GM19468 (cell line): Measurements from ENCODE around the gene CLCN2.

ENCODE experiments used
- ATAC-seq: cut with Tn5 transposase; IDR thresholded peaks from one replicate; pipeline ENCODE4 v1.9.1; 2021; ENCODE audit warnings: mild to moderate bottlenecking, moderate library complexity, moderate number of reproducible peaks; ENCODE audit not compliant: unreplicated experiment; ENCODE audit errors: extremely low read depth

CLCN2 gene

DNA sequence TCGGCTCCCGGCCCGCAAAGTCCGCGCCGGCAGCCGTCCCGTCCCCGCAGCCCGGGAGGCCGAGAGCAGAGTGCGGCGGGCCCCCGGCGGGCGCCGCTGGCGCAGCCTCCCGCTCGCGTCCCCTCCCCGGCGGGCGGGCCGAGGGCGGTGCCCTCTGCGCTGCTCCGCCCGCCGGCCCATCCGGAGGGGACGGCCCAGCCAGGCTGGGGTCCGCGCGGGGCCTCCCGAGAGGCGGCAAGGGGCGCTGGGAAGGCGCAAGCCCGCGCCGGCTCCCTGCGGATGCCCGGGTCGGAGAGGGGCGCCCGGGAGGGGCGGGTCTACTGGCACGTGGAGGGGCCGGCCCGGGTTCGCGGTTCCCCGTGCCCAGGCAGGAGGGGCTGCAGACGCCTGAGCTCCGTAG, at the start of gene CLCN2, which contains the start of gene POLR2H:
TSS of gene CLCN2 (minus strand) at position 74 of the 400 bp plus-strand sequence. CDS start 126 bp downstream, outside the sequence.
TSS of gene POLR2H (plus strand) at position 179 of the 400 bp plus-strand sequence. CDS start 1,783 bp downstream, outside the sequence.
- peak; percentile 23 for ATAC-seq

DNA sequence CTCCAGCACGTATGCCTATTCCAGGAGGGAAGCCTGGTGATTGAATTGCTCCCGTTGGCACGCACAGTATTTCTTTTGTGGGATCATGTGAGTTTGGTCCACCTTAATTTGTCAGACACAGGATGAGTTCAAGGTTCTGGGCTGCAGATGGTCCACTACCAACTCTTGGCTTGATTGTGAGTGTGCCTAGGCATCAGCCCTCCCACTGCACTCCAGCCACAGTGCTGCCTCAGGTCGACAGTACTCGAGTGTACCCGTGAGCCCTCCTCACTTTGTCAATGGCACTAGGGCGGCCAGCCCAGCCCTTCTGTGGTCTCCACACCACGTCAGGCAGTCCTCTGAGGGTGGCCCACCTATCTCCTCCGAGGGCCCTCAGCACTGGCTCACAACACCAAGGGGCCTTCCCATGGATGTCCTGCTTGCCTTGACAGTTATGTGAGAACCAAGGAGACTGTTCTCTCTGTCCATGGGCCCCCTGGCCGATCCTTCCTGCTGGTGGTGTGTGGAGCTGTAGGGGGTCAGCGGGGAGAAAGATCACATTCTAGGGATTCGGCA, 48.6 kb upstream of the CLCN2 start:
- no peak for ATAC-seq

DNA sequence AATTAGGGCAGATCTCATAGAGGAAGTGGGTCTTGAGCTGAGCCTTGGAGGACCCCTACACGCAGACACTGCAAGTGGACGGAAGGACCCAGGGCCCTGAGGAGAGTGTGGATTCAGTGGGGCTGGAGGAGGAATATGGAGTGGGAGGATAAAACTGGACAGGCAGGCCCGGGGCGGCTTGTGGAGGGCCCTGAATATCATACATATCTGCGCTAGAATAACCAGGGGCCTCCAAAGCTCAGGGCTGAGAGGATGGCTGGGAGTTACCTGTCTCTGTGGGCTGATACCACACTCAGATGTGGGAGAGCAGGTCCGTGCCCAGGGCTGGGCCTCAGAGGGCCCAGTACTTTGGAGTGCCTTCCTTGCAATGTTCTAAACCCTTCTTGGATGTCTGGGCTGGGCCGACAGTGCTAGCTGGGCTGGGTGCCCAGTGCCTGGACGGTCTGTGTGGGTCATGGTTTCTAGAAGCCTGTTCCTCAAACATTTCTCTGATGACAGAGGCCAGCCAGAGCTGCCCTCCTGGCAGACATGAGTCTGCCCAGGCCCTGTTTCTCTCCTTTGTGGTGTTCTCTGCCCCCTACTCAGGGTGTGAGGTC, 48.0 kb upstream of the CLCN2 start:
- no peak for ATAC-seq

- no peak for ATAC-seq
These were observed 43.9 kb upstream of the CLCN2 start for GRCh38 chr3:184405075-184406030.

- ATAC-seq = no peak
These were observed 38.0 kb upstream of the CLCN2 start for GRCh38 chr3:184399410-184399809.

DNA sequence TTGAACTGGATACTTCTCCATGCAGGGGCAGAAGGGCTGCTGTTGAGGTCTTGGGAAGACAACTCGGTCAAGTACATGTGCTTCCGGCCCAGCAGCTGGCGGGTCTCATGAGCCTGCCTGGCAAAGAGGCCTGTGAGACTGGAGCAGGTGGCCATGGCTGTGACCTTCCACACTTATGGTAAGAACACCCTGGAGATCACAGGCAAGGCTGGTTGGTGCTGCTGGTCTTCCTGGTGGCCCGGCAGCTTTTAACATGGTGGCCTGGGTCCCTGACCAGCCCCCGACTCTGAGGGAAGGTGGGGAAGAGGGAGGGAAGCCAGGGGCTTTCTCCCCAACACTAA, 33.9 kb upstream of the CLCN2 start:
- no peak for ATAC-seq

DNA sequence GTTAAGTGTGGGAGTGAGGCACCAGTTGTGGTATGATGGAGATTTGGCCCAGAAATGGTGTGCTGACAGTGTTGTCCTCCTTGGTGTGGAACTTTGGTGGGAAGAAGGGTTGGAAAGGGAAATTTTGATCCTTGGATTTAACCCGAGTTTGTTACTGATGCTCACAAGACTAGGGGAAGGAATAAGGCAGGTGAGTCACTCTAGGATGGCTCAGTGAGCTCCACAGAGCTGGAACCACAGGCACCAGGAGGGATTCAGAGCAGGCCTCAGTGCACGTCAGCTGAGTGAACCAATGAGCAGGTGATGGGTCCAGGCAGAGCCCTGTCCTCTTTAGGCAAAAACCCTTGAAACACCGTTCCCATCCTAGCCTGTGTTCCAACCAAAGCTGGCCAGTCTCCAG, 29.9 kb upstream of the CLCN2 start:
- ATAC-seq = no peak

DNA sequence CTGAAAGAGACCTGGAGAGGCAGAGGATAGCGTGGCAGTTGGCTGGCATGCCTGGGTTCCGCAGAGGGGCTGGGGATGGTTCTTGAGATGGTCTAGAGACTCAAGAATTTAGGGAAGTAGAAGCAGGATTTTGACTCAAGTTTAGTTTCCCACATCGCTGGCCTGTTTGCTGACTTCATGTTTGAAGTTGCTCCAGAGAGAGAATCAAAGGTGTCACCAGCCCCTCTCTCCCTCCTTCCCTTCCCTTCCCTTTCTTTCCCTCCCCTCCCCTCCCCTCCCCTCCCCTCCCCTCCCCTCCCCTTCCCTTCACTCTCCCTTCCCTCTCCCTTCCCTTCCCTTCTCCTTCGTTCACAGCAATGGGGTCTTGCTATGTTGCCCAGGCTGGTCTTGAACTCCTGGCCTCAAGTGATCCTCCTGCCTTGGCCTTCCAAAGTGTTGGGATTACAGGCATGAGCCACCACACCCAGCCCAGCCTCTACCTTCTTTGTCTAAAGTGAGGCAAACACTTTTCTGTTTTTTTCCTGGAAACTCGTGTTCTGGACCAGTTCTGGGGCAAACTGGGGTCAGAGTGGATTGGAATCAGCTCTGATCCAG, 28.6 kb upstream of the CLCN2 start:
- no peak for ATAC-seq

GRCh38 chr3:184389384-184389783, 28.0 kb upstream of the CLCN2 start:
- no peak for ATAC-seq

DNA sequence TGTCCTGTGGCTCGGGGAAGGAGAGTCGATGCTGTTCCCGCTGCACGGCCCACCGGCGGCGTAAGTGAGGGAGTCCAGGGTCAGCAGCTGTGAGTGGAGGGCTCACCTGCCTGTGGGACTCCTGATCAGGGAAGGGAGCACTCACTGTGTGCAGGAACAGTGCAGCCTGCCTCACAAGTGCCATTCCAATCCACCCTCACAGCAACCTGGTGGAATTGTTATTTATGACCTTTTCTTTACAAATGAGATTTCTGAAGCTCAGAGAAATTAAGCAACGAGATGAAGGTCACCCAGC, 27.5 kb upstream of the CLCN2 start:
- no peak for ATAC-seq

DNA sequence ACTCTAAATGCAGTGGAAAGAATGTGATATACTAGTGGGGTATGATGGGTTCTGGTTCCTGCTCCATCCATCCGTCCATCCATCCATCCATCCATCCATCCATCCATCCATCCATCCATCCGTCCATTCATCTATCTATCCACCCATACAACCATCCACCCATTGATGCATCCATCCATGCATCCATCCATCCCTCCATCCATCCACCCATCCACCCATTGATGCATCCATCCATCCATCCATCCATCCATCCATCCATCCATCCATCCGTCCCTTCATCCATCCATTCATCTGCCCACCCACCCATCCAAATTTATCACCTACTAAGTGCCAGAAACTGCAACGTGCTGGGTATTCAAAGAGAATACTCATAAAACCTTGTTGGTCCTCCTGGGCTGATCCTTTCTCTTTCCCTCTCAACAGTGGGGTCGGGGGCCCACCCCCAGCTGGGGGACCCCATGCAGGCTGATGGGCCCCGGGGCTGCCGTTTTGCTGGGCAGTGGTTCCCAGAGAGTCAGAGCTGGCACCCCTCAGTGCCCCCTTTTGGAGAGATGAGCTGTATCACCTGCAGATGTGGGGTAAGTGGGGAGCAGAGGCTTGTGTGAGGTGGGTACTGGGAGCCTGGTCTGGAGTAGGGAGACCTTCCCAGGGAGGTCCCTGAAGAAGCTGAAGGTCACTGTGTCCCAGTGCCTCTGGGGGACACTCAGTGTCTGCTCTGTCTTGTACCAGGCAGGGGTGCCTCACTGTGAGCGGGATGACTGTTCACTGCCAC, 26.9 kb upstream of the CLCN2 start:
- ATAC-seq = no peak

DNA sequence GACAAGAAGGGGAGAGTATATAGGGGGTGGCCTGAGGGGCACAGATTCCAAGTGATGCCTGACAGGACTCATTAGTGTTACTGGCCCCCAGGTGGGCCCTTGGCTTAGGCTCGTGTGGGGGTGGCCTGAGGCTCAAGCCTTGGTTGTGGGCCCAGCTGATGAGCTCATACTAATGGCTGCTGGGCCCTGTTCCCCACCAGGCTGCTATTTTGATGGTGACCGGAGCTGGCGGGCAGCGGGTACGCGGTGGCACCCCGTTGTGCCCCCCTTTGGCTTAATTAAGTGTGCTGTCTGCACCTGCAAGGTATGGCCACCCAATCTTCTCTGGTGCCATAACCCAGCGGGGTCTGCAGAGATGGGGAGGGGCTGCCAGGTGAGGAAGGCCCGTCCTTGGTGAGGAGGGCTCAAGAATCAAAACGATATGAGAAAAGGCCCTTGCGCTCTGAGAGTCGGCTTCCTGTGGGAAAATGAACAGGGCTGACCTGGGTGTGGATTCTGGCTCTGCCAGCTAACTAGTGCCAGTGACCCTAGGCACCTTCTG, 25.8 kb upstream of the CLCN2 start:
- ATAC-seq = no peak

DNA sequence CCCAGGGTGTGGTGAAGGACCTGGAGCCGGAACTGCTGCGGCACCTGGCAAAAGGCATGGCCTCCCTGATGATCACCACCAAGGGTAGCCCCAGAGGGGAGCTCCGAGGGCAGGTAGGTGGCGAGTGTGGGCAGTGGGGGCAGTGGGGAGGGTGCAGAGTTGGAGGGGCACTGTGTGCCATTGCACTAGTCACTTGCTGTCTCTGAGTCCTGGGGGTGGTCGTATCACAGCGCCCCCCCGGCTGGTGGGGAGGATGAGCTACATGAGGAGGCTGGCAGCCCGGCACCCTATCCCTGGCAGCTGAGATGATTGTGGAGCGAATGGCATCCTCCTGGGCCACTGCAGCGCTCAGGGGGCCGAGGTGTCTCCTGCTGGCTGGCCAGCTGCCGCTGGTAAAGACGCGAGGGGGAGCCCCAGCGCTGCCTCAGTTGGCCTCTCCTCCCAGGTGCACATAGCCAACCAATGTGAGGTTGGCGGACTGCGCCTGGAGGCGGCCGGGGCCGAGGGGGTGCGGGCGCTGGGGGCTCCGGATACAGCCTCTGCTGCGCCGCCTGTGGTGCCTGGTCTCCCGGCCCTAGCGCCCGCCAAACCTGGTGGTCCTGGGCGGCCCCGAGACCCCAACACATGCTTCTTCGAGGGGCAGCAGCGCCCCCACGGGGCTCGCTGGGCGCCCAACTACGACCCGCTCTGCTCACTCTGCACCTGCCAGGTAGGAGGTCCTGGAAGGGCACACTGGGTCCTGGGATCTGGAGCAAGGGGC, 24.8 kb upstream of the CLCN2 start:
- no peak for ATAC-seq

GRCh38 chr3:184384856-184385422, 23.5 kb upstream of the CLCN2 start:
- no peak for ATAC-seq

- no peak for ATAC-seq
These were observed 22.9 kb upstream of the CLCN2 start for GRCh38 chr3:184384342-184384741.

- ATAC-seq = no peak
These were observed 21.8 kb upstream of the CLCN2 start for GRCh38 chr3:184383033-184383740.

DNA sequence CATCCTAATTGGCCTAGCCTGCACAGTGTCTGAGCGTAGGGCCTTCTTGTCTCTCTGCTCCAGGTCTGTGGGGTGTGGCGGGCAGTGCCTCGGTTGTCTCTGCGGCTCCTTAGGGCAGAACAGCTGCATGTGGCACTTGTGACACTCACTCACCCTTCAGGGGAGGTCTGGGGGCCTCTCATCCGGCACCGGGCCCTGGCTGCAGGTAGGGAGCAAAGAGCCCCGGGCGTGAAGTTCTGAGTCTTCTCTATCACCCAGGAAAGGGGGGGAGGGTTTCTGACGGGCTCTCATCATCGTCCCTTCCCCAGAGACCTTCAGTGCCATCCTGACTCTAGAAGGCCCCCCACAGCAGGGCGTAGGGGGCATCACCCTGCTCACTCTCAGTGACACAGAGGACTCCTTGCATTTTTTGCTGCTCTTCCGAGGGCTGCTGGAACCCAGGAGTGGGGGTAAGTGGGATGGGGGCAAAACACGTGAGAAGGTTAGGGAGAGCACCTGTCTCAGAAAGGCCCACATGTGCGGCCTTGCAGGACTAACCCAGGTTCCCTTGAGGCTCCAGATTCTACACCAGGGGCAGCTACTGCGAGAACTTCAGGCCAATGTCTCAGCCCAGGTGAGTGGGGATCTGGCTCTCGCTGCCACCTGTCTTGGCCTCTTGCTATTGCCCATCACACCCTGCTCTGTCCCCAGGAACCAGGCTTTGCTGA, 21.1 kb upstream of the CLCN2 start:
- ATAC-seq = no peak
